ENCODE measurements around the gene MAP2K2.

The MAP2K2 gene

GRCh38 chr19:4099041-4099764 is 24.7 kb downstream of the MAP2K2 start:
- FAIRE-seq, result no peak

DNA sequence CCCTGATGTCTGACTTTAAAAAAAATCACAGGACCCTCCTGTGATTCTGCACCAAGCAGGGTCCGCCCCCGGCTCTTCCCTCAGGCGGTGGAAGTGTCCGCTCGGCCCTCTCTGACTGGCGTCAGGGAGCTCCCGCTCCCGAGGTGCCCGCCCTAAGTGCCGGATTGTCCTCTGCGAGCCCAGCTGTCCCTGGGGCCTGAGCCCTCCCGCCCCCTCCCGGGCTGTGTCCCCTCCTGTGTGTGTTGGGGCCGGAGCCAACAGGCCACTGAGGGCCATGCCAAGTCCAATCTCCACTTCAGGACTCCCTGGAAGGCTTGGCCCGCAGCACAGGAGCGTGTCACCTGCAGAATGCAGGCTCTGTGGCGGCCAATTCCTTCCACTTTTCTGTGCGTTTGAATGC is 25.4 kb downstream of the MAP2K2 start:
- FAIRE-seq, result no peak

DNA sequence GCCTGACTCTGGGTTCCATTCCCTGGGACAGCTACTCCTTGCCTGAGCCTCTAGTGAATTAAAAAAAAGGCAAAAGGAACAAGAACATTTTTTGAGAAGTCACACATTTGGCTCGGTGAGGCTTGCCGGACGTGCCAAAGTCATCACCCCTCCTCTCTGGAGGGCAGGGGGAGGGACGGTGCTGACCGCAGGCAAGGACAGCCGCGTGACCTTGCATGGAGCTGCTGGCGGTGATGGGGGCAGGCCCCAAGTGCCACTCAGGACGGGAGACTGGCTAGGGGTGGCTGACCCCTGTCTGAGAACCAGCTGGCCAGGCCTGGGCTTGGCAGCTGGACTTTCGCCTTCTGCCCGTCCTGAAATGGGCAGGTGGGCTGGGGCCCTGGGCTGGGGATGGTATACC is 26.4 kb downstream of the MAP2K2 start:
- FAIRE-seq, result no peak

- no peak for FAIRE-seq
These were observed 27.7 kb downstream of the MAP2K2 start for GRCh38 chr19:4096049-4096892.

GRCh38 chr19:4095488-4095844 is 28.5 kb downstream of the MAP2K2 start:
- FAIRE-seq, result no peak

- no peak for FAIRE-seq
These were observed 29.0 kb downstream of the MAP2K2 start for GRCh38 chr19:4094761-4095487.

- FAIRE-seq, result no peak
These were observed 29.6 kb downstream of the MAP2K2 start for GRCh38 chr19:4094291-4094690.

DNA sequence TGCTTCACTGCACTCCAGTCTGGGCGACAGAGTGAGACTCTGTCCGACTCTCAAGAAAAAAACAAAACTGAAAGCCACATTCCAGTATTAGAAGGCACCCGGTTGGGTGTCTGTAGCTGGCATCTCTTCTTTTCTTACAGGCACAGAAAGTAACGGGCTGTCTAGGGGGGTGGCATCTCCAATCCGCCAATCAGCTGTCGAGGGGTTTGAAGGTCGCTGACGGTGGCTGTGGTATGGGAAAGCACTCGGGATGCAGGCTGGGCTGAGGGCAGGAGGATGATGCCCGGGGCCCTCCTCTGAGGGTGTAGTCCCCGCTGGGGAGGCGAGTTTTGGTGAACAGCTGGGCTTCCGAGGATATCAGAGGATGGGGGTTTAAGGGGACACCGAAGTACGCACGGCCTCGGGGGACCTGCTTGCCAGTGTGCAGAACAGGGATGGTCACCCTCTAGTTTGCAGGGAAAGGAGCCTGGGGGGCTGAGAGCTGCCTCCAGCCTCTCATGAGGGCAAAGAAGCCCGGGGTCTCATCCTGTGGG is 30.2 kb downstream of the MAP2K2 start:
- FAIRE-seq, result no peak

DNA sequence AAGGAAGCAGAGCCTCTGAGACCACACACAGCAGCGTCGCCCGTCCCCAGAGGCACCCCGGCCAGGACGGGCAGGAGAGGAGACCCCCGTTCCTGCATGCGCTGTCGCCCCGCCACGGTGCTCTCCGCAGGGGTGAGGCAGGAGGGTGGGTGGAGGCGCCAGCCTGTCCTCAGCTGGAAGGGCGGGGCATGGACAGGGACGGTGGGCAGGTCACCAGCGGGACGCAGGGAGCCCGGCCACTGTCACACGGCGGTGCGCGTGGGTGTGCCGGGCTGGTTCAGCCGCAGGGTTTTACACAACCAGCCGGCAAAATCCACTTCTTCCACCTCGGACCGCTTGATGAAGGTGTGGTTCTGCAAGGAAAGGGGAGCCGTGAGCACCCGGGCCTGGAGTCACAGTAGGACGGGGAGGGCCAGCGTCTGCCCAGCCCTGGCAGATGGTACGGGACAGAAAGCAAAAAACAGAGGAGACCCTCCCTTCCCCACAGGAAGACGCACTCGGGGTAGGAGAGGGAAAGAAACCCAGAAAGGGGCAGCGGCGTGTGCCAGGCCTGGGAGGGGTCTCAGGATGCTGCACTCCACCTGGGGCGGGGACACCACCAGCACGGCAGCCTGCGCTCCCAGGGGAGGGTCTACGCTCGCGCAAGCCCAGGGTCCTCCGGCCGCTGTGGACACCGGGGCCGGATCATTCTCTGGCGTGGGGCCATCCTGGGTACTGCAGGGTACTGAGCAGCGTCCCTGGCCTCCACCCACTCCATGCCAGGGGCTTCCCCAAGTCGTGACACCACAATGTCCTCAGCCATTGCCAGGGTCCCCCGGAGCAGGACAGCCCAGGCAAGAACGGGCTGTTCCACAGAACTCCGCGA is 33.3 kb downstream of the MAP2K2 start:
- FAIRE-seq, result no peak

GRCh38 chr19:4089946-4090345 is 34.0 kb downstream of the MAP2K2 start:
- FAIRE-seq, result no peak

DNA sequence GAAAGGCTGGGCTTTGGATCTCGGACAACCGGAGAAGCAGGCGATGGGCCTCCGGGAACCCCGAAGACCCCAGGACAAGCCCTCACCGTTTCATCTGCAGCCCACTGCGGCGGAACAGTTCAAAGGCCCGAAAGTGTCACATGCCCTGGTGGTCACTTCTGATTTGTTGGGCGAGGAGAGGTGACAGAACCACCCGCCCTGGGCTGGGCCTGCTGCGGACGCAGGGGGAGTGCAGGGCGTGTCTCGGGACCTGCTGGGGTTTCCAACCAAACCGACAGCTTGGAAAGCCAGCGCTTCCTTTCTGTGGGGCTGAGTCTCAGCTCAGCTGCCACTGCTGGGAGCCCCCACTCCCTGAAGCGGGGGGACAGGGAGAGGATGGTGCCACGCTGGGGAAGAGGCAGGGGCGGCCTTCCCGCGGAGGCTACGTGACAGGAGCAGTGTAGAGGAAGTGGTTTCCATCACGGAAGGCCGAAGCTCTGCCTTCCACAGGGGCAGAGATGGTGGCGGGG is 34.5 kb downstream of the MAP2K2 start:
- no peak for FAIRE-seq

- FAIRE-seq, result no peak
These were observed 34.9 kb downstream of the MAP2K2 start for GRCh38 chr19:4088975-4089374.

GRCh38 chr19:4087787-4088679 is 35.9 kb downstream of the MAP2K2 start:
- no peak for FAIRE-seq

GRCh38 chr19:4086411-4086867 is 37.5 kb downstream of the MAP2K2 start:
- no peak for FAIRE-seq

DNA sequence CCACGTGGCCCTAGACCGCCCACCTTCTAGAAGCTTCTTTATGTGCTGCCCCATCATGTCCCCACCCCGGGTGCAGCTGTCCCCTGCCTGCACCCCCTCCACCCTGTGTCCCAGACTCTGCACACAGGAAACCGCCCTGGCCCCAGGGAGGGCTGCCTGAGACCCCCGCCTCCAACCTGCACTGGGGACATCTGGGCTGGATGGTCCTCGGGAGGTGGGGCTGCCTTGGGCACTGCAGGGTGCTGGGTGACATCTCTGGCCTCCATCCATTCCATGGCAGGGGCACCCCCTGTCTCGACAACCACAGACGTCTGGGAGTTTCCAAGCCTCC is 39.4 kb downstream of the MAP2K2 start:
- no peak for FAIRE-seq

DNA sequence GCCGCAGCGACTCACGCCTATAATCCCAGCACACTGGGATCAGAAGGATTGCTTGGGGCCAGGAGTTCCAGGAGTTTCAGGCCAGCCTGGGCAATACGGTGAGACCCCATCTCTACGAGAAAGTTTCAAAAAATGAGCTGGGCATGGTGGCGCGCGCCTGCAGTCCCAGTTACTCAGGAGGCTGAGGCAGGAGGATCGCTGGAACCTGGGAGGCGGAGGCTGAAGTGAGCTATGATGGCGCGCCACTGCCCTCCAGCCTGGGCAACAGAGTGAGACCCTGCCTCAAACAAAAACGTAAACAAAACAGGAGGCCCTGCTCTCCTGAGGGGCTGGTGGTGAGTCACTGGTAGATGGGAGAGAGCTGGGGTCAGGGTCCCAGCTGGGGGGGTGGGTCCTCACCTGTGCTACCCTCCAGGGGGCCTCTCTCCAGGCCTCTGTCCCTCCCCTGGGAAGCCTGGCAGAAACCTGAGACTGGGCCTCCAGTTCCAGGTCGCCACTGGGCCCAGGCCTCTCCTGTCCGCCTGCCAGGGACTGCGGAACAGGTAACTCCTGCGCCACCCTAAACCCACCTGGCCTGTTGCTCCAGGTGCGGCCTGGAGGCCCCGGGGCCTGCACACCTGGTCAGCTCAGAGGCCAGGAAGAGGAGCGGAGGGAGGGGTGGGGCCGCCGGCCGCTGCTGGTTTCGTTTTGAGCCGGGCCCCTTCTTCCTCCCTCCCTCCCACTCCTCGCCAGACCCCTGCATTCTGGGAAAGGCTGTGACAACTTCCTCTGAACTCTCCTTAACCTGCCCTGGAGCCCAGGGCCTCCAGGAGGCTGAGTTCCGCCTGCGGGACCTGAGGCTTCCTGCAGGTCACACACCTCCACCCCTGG is 40.0 kb downstream of the MAP2K2 start:
- FAIRE-seq, result no peak

GRCh38 chr19:4082172-4082571 is 41.8 kb downstream of the MAP2K2 start:
- no peak for FAIRE-seq

GRCh38 chr19:4081441-4082129 is 42.3 kb downstream of the MAP2K2 start:
- FAIRE-seq, result no peak

- no peak for FAIRE-seq
These were observed 43.4 kb downstream of the MAP2K2 start for GRCh38 chr19:4080473-4080872.
